GM19395 (cell line): ENCODE results near the gene HNRNPF.
"Not testable (repeated sequence)": the region's sequence is repeated elsewhere in the genome, so short reads cannot be mapped to it uniquely, and the experiment has no call there.

ENCODE experiments used
- ATAC-seq: cut with Tn5 transposase; IDR thresholded peaks from one replicate; pipeline ENCODE4 v1.9.1; 2021; ENCODE audit warnings: mild to moderate bottlenecking, moderate library complexity; ENCODE audit not compliant: unreplicated experiment

The HNRNPF gene

GRCh38 chr10:43353495-43354329 is 55.3 kb downstream of the HNRNPF start:
- ATAC-seq, result no peak

- ATAC-seq, result no peak
Measured at GRCh38 chr10:43352951-43353350, 56.0 kb downstream of the HNRNPF start.

- ATAC-seq, result no peak
Measured at GRCh38 chr10:43351301-43351700, 57.7 kb downstream of the HNRNPF start.

GRCh38 chr10:43350686-43351085 is 58.3 kb downstream of the HNRNPF start:
- no peak for ATAC-seq

- ATAC-seq, result no peak
Measured at GRCh38 chr10:43350156-43350555, 58.8 kb downstream of the HNRNPF start.

GRCh38 chr10:43348511-43349312 is 60.3 kb downstream of the HNRNPF start:
- peak; percentile 100 for ATAC-seq

- no peak for ATAC-seq
Measured at GRCh38 chr10:43347997-43348396, 61.0 kb downstream of the HNRNPF start.

- ATAC-seq, result no peak
Measured at GRCh38 chr10:43344051-43344450, 64.9 kb downstream of the HNRNPF start.

GRCh38 chr10:43343126-43343525 is 65.9 kb downstream of the HNRNPF start:
- ATAC-seq, result no peak

- ATAC-seq, result no peak
Measured at GRCh38 chr10:43342279-43343125, 66.5 kb downstream of the HNRNPF start.

GRCh38 chr10:43341450-43341849 is 67.5 kb downstream of the HNRNPF start:
- no peak for ATAC-seq

GRCh38 chr10:43340619-43341018 is 68.4 kb downstream of the HNRNPF start:
- ATAC-seq, result no peak

- no peak for ATAC-seq
Measured at GRCh38 chr10:43340101-43340500, 68.9 kb downstream of the HNRNPF start.

- no peak for ATAC-seq
Measured at GRCh38 chr10:43339136-43339535, 69.8 kb downstream of the HNRNPF start.

GRCh38 chr10:43338117-43338516 is 70.9 kb downstream of the HNRNPF start:
- no peak for ATAC-seq

GRCh38 chr10:43337536-43337935 is 71.5 kb downstream of the HNRNPF start:
- ATAC-seq, result not testable (repeated sequence)

GRCh38 chr10:43336641-43337318 is 72.2 kb downstream of the HNRNPF start:
- no peak for ATAC-seq

GRCh38 chr10:43336061-43336460 is 72.9 kb downstream of the HNRNPF start:
- ATAC-seq, result no peak
